B cell (primary cell): ENCODE data around the gene GNGT2. TPM values are rescaled to one million over a fixed set of nuclear protein-coding genes. Genes with fewer than 3 reads are reported as not detected.

Source experiments
- ATAC-seq: fragments of 200-7000 bp; cut with Tn5 transposase; one replicate; pipeline ENCODE4 v1.10.0; 2021; ENCODE audit warnings: low read depth, mild to moderate bottlenecking, moderate number of reproducible peaks, moderate library complexity
- CTCF ChIA-PET: fragments of 350-600 bp; sonication (Branson Sonifier 250); formaldehyde crosslinking; loops from one replicate; lab custom pipeline; 2021; ENCODE audit warnings: antibody characterized with exemption, inconsistent platforms; lab: Charles Lee
- POLR2A ChIA-PET: fragments of 350-600 bp; sonication (Branson Sonifier 250); formaldehyde crosslinking; loops from one replicate; lab custom pipeline; 2021; ENCODE audit warnings: antibody characterized with exemption; lab: Charles Lee
- DNase-seq: peaks from one replicate; pipeline ENCODE4 v3.0.0; 2013
- H2AFZ ChIP-seq: 2 replicates; pipeline ENCODE4 v1.6.1; 2012; ENCODE audit warnings: mild to moderate bottlenecking, low read depth, low read length; ENCODE audit not compliant: insufficient read depth, poor library complexity, severe bottlenecking
- H3K27ac ChIP-seq, 2 donors: 1 replicate in 1 of 2; 2 replicates in 1 of 2; pipeline ENCODE4 v1.5.1; 2012 to 2013; ENCODE audit warnings: low read length in 2 of 2, mild to moderate bottlenecking in 2 of 2, moderate library complexity in 1 of 2
- H3K27me3 ChIP-seq, 4 experiments: fragments of 200-600 bp in 1 of 4; sonication (generic) in 1 of 4; replicated peaks in 1 of 4; 1 replicate in 2 of 4; 2 replicates in 2 of 4; pipeline versions ENCODE4 v1.6.1 to v1.7.0; 2013 to 2016; ENCODE audit warnings: low read length in 3 of 4, mild to moderate bottlenecking in 2 of 4, mixed read lengths in 1 of 4, moderate library complexity in 1 of 4; ENCODE audit not compliant: insufficient read depth in 4 of 4, control insufficient read depth in 3 of 4; ENCODE audit errors: control extremely low read depth in 1 of 4
- H3K36me3 ChIP-seq, 2 experiments: replicated peaks in 1 of 2; 1 replicate in 1 of 2; 2 replicates in 1 of 2; pipeline versions ENCODE4 v1.6.1 to v1.7.1; 2013; ENCODE audit warnings: low read length in 1 of 2; ENCODE audit not compliant: insufficient read depth in 2 of 2, control insufficient read depth in 1 of 2; ENCODE audit errors: control extremely low read depth in 1 of 2, extremely low read depth in 1 of 2
- H3K4me1 ChIP-seq, 2 donors: fragments of 200-600 bp in 1 of 2; sonication (generic) in 1 of 2; 1 replicate in 1 of 2; 2 replicates in 1 of 2; pipeline versions ENCODE4 v1.5.1 to v1.6.1; 2013 to 2017; ENCODE audit warnings: low read length in 2 of 2; ENCODE audit not compliant: control insufficient read depth in 2 of 2, insufficient read depth in 2 of 2
- H3K4me2 ChIP-seq: replicated peaks from 2 replicates; pipeline ENCODE3; 2012; ENCODE audit warnings: mild to moderate bottlenecking, low read depth, low read length; ENCODE audit not compliant: poor library complexity, severe bottlenecking
- H3K4me3 ChIP-seq, 5 experiments: fragments of 200-600 bp in 1 of 5; sonication (generic) in 1 of 5; 1 replicate in 3 of 5; 2 replicates in 2 of 5; pipeline versions ENCODE4 v1.5.1 to v1.7.0; 2011 to 2016; ENCODE audit warnings: low read length in 4 of 5, mild to moderate bottlenecking in 4 of 5, low read depth in 2 of 5, control low read depth in 1 of 5, moderate library complexity in 1 of 5; ENCODE audit not compliant: insufficient read depth in 1 of 5; ENCODE audit errors: control extremely low read depth in 1 of 5, extremely low read depth in 1 of 5
- H3K79me2 ChIP-seq: fragments of 200-600 bp; sonication (generic); one replicate; pipeline ENCODE4 v1.6.0; 2016; ENCODE audit warnings: low read length; ENCODE audit not compliant: control insufficient read depth, insufficient read depth
- H3K9ac ChIP-seq: fragments of 200-600 bp; sonication (generic); 2 replicates; pipeline ENCODE4 v1.6.1; 2017; ENCODE audit warnings: mild to moderate bottlenecking, low read length, moderate library complexity
- H3K9me3 ChIP-seq, 3 donors: one replicate each; pipeline versions ENCODE4 v1.6.1 to v1.7.1; 2013; ENCODE audit warnings: low read length in 2 of 3; ENCODE audit not compliant: control insufficient read depth in 2 of 3, insufficient read depth in 1 of 3; ENCODE audit errors: control extremely low read depth in 1 of 3
- H4K20me1 ChIP-seq: 2 replicates; pipeline ENCODE4 v1.6.0; 2012; ENCODE audit warnings: mild to moderate bottlenecking, low read length; ENCODE audit not compliant: insufficient read depth, control insufficient read depth, poor library complexity, severe bottlenecking
- H3K27ac Mint-ChIP-seq: one replicate; pipeline ENCODE4 v1.8.0; 2021; ENCODE audit warnings: mixed read lengths
- H3K27me3 Mint-ChIP-seq: one replicate; pipeline ENCODE4 v1.8.0; 2021; ENCODE audit warnings: mixed read lengths
- H3K4me1 Mint-ChIP-seq: one replicate; pipeline ENCODE4 v1.8.0; 2021; ENCODE audit warnings: mixed read lengths
- H3K4me3 Mint-ChIP-seq: one replicate; pipeline ENCODE4 v1.8.0; 2021; ENCODE audit warnings: mixed read lengths
- H3K9me3 Mint-ChIP-seq: one replicate; pipeline ENCODE4 v1.8.0; 2022; ENCODE audit warnings: mixed read lengths; ENCODE audit not compliant: insufficient read depth
- CTCF ChIP-seq: fragments of 200-600 bp; IDR thresholded peaks from one replicate; pipeline ENCODE4 v1.8.0; 2022; ENCODE audit warnings: antibody characterized with exemption, mild to moderate bottlenecking
- EZH2 ChIP-seq: IDR thresholded peaks from 2 replicates; pipeline ENCODE4 v1.6.1; 2012; ENCODE audit warnings: borderline replicate concordance, low read depth, mild to moderate bottlenecking, moderate library complexity, low read length; ENCODE audit not compliant: insufficient read depth, poor library complexity, severe bottlenecking
- WGBS: methylation state at CpG from one replicate; pipeline ENCODE4 v1.1.5; 2013; ENCODE audit warnings: missing lambda C conversion rate; ENCODE audit not compliant: insufficient coverage; 5-methylcytosine and 5-hydroxymethylcytosine counted together
- intact Hi-C: fragments of 100-400 bp; cut with micrococcal nuclease; formaldehyde crosslinking; loops from one replicate; pipeline ENCODE4 v1.10.0; 2022
- polyA plus RNA-seq: library from polyadenylated mRNA; depleted of rRNA; stranded (reverse); fragments of >200 nt; gene quantifications from 2 replicates; pipeline ENCODE4 v1.2.3, GENCODE V29; 2012
- total RNA-seq, 2 donors: library from RNA; stranded (reverse); fragments of 120-200 nt in 1 of 2; gene quantifications; 1 replicate in 1 of 2; 2 replicates in 1 of 2; pipeline versions ENCODE4 v1.2.3 to v1.2.4, GENCODE V29; 2013 to 2022

Gene GNGT2
- total and polyA plus RNA-seq, 2 donors (not counting 1 experiment from before 2014, with no cell fraction given): 5.1 to 11.1 TPM

DNA sequence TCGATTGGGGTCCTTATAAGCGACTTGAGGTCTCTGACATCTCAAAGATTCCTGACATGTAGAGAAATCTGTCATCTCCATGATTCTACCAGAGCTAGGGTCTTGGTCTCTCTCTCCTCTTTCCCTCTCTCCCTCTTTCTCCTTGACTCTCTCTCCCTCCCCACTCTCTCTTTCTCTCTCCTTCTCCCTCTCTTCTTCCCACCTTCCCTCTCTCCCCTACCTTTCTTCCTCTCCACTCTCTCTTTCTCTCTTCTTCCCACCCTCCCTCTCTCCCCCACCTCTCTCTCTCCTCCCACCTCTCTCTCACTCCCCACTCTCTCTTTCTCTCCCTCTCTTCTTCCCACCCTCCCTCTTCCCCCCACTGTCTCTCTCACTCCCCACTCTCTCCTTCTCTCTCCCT lies 45.2 kb downstream of the GNGT2 start:
- ChIA-PET CTCF (no interaction called here), POLR2A (no interaction called here)
- Histone ChIP-seq H3K4me1 (no peaks in the 10 kb centered on the region), H3K4me2 (no peak overlapping the region), H4K20me1 (no peaks in the 10 kb centered on the region), H2AFZ (no peak overlapping the region), H3K4me3 (no peak overlapping the region), H3K79me2 (no peaks in the 10 kb centered on the region), H3K9ac (no peak overlapping the region), H3K36me3 (no peaks in the 10 kb centered on the region), H3K9me3 (peaks cover 0 to 3% (median under 1%) of the 10 kb centered on the region in 3 donors), H3K27ac (no peak overlapping the region), H3K27me3 (peaks cover 0 to 22% (median 12%) of the 10 kb centered on the region in 4 experiments)
- ATAC-seq (no peak), DNase-seq (no peak)
- TF ChIP-seq EZH2: no peak
- TF ChIP-seq CTCF: no peak
- peaks cover 39% of the 10 kb centered on the region for H3K27me3 Mint-ChIP-seq
- WGBS: 77% methylated on average over 2 of the region's 2 CpGs
- H3K27ac Mint-ChIP-seq: no peak overlapping the region
- no peaks in the 10 kb centered on the region for H3K9me3 Mint-ChIP-seq
- intact Hi-C loops: no loop called here
- H3K4me1 Mint-ChIP-seq: no peaks in the 10 kb centered on the region
- H3K4me3 Mint-ChIP-seq: no peak overlapping the region

DNA sequence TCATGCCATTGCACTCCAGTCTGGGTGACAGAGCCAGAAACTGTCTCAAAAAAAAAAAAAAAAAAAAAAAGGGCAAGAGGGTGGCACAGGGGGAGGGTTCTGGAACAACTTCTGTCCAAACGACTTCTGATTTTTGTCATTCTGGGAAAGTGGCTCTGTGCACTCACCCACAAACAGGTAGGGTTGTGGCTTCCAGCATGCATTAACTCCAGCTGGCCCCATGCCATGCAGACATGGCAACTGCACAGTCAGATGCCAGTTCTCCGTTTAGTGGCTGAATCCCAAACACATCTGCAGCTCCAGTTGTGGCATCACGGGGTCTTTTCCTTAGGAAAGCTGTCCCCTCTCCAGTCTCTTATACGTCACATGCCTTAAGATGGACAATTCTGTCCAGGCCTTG lies 47.5 kb downstream of the GNGT2 start:
- H3K36me3 ChIP-seq: no peaks in the 10 kb centered on the region
- POLR2A ChIA-PET: no interaction called here

More for the DNA sequence above, 47.5 kb downstream of the GNGT2 start:
- Histone ChIP-seq H3K9ac (no peak overlapping the region), H3K27me3 (peaks cover 0 to 13% (median 6%) of the 10 kb centered on the region in 4 experiments), H3K27ac (no peak overlapping the region), H3K9me3 (no peaks in the 10 kb centered on the region), H2AFZ (no peak overlapping the region), H3K79me2 (no peaks in the 10 kb centered on the region), H3K4me2 (no peak overlapping the region), H3K4me1 (no peaks in the 10 kb centered on the region), H3K4me3 (no peak overlapping the region), H4K20me1 (no peaks in the 10 kb centered on the region)
- no peak for TF ChIP-seq EZH2
- no peak for TF ChIP-seq CTCF
- intact Hi-C loops: no loop called here
- WGBS: 75% methylated on average over 3 of the region's 4 CpGs
- Mint-ChIP-seq H3K4me3 (no peak overlapping the region), H3K27ac (no peak overlapping the region), H3K9me3 (no peaks in the 10 kb centered on the region), H3K4me1 (no peaks in the 10 kb centered on the region), H3K27me3 (peaks cover 33% of the 10 kb centered on the region)
- CTCF ChIA-PET: no interaction called here
- DNase-seq: no peak
- no peak for ATAC-seq
